Body of pancreas (tissue), 4 donors: ENCODE results near the gene GNB5. TPM values are rescaled to one million over a fixed set of nuclear protein-coding genes. Genes with fewer than 3 reads are reported as not detected.

Source experiments
- ATAC-seq: fragments of 150-250 bp; one replicate; pipeline ENCODE4 v1.9.1; 2016
- DNase-seq, 4 donors: peaks; one replicate each; pipeline ENCODE4 v3.0.0-alpha.2; 2019
- H3K27ac ChIP-seq, 4 donors: fragments of 200-600 bp; sonication (generic); 1 replicate in 3 of 4; 2 replicates in 1 of 4; pipeline versions ENCODE4 v1.5.1 to v1.6.1; 2016 to 2019; ENCODE audit warnings: mild to moderate bottlenecking in 1 of 4, mixed read lengths in 1 of 4, moderate library complexity in 1 of 4
- H3K27me3 ChIP-seq, 2 donors: fragments of 200-600 bp; sonication (generic); one replicate each; pipeline ENCODE4 v1.6.0; 2016; ENCODE audit warnings: mild to moderate bottlenecking in 1 of 2
- H3K36me3 ChIP-seq, 2 donors: fragments of 200-600 bp; sonication (generic); replicated peaks in 1 of 2; 2 replicates each; pipeline ENCODE4 v1.5.1; 2016; ENCODE audit warnings: low read depth in 2 of 2; ENCODE audit not compliant: insufficient read depth in 1 of 2
- H3K4me1 ChIP-seq: fragments of 200-600 bp; sonication (generic); one replicate; pipeline ENCODE4 v1.6.0; 2016
- H3K4me3 ChIP-seq, 2 donors: fragments of 200-600 bp; sonication (generic); 1 replicate in 1 of 2; 2 replicates in 1 of 2; pipeline ENCODE4 v1.5.1; 2016 to 2019
- H3K9me3 ChIP-seq, 3 donors: fragments of 200-600 bp; sonication (generic); 1 replicate in 2 of 3; 2 replicates in 1 of 3; pipeline ENCODE4 v1.5.1; 2016
- CTCF ChIP-seq, 7 experiments: fragments of 450-650 bp in 4 of 7; fragments of 200-600 bp in 3 of 7; sonication (generic) in 3 of 7; IDR thresholded peaks; one replicate each; pipeline ENCODE4 v1.5.1; 2016 to 2019; ENCODE audit warnings: antibody characterized with exemption in 7 of 7
- POLR2A ChIP-seq, 3 donors: fragments of 450-650 bp; IDR thresholded peaks; one replicate each; pipeline ENCODE4 v1.6.1; 2016; ENCODE audit warnings: antibody characterized with exemption in 3 of 3, mild to moderate bottlenecking in 2 of 3
- WGBS, 2 donors: methylation state at CpG; one replicate each; pipeline ENCODE4 v1.1.5; 2017; 5-methylcytosine and 5-hydroxymethylcytosine counted together
- intact Hi-C: fragments of 100-400 bp; cut with DNase I; formaldehyde crosslinking; loops from one replicate; pipeline ENCODE4 v1.15.1; 2023
- total RNA-seq, 2 donors: library from RNA; depleted of rRNA; stranded (reverse); fragments of >200 nt; gene quantifications; one replicate each; pipeline ENCODE4 v1.1.0, GENCODE V29; 2016

The GNB5 gene
- total RNA-seq, 2 donors from 2014 or later: 15.8 to 25.2 TPM

DNA sequence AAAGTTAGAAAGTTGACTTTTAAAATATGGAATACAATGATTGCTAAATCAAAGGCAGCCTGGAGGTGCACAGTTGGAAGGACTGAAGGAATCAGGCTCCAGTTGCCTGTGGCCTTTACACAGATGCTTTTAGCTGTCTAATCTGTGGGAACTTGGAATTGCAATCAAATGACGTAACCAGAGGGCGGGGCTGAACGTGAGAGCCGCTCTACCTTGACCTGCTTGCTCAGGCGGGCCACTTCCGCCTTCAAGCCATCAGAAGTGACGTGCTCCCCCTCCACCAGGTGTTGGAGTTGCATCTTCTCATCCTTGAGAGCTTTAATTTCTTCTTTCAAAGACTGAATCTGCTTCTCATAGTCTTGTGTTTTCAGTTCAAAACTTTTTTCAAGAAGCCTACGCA lies 37.7 kb upstream of the GNB5 start:
- peak; percentile 84 to 91 (median 86) for DNase-seq
- peak; percentile 81 for ATAC-seq
- H3K9me3 ChIP-seq: no peaks in the 10 kb centered on the region
- TF ChIP-seq CTCF (IDR thresholded peaks at IDR 0.05): peak in 1 of 7 experiments; percentile 2
- peak in 1 of 3 donors; percentile 13 for TF ChIP-seq POLR2A (IDR thresholded peaks at IDR 0.05)
- peaks cover 15 to 17% of the 10 kb centered on the region in 2 donors for H3K36me3 ChIP-seq
- peaks cover 21% of the 10 kb centered on the region for H3K4me1 ChIP-seq
- intact Hi-C loops: no loop called here
- no peak overlapping the region for H3K4me3 ChIP-seq
- H3K27me3 ChIP-seq: no peaks in the 10 kb centered on the region
- 21 to 30% methylated on average over 8 of the region's 8 CpGs for WGBS, 2 donors
- H3K27ac ChIP-seq: peak overlapping the region; percentile 22 to 83 (median 66)

GRCh38 chr15:52227456-52227855 lies 36.3 kb upstream of the GNB5 start:
- Histone ChIP-seq H3K36me3 (peaks cover 11 to 24% of the 10 kb centered on the region in 2 donors), H3K4me1 (peaks cover 21% of the 10 kb centered on the region), H3K9me3 (no peaks in the 10 kb centered on the region), H3K27me3 (no peaks in the 10 kb centered on the region), H3K27ac (peak overlapping the region; percentile 61 to 83 (median 72)), H3K4me3 (no peak overlapping the region)
- 29 to 42% methylated on average over 5 of the region's 5 CpGs for WGBS, 2 donors
- intact Hi-C loops: no loop called here
- peak; percentile 84 to 94 (median 91) for DNase-seq
- peak; percentile 90 for ATAC-seq
- peak; percentile 57 to 88 (median 86) for TF ChIP-seq CTCF (IDR thresholded peaks at IDR 0.05)
- TF ChIP-seq POLR2A (IDR thresholded peaks at IDR 0.05): no peak

- ATAC-seq (no peak), DNase-seq (no peak)
- intact Hi-C loops: no loop called here
- no peak for TF ChIP-seq CTCF (IDR thresholded peaks at IDR 0.05)
- TF ChIP-seq POLR2A (IDR thresholded peaks at IDR 0.05): no peak
- Histone ChIP-seq H3K9me3 (no peaks in the 10 kb centered on the region), H3K4me3 (no peak overlapping the region), H3K27ac (no peak overlapping the region), H3K4me1 (peaks cover 21% of the 10 kb centered on the region), H3K36me3 (peaks cover 7 to 27% of the 10 kb centered on the region in 2 donors), H3K27me3 (no peaks in the 10 kb centered on the region)
- WGBS, 2 donors: 78 to 87% methylated on average over 8 of the region's 8 CpGs
Observed at GRCh38 chr15:52225230-52225629, 34.0 kb upstream of the GNB5 start.

GRCh38 chr15:52224211-52224610 lies 33.0 kb upstream of the GNB5 start:
- Histone ChIP-seq H3K36me3 (peaks cover 7 to 32% of the 10 kb centered on the region in 2 donors), H3K27me3 (no peaks in the 10 kb centered on the region), H3K9me3 (no peaks in the 10 kb centered on the region), H3K4me3 (no peak overlapping the region), H3K4me1 (peaks cover 16% of the 10 kb centered on the region), H3K27ac (no peak overlapping the region)
- TF ChIP-seq POLR2A (IDR thresholded peaks at IDR 0.05) (no peak), CTCF (IDR thresholded peaks at IDR 0.05) (no peak)
- ATAC-seq (no peak), DNase-seq (no peak)
- WGBS, 2 donors: 94 to 98% methylated on average over 4 of the region's 4 CpGs
- intact Hi-C loops: no loop called here

GRCh38 chr15:52221730-52222129 lies 30.5 kb upstream of the GNB5 start:
- Histone ChIP-seq H3K4me1 (no peaks in the 10 kb centered on the region), H3K27ac (no peak overlapping the region), H3K27me3 (no peaks in the 10 kb centered on the region), H3K4me3 (no peak overlapping the region), H3K36me3 (peaks cover 7 to 41% of the 10 kb centered on the region in 2 donors), H3K9me3 (no peaks in the 10 kb centered on the region)
- intact Hi-C loops: no loop called here
- 81 to 86% methylated on average over 5 of the region's 5 CpGs for WGBS, 2 donors
- TF ChIP-seq CTCF (IDR thresholded peaks at IDR 0.05) (no peak), POLR2A (IDR thresholded peaks at IDR 0.05) (no peak)
- ATAC-seq (no peak), DNase-seq (no peak)
